Chondrocyte (in vitro differentiated cells): ENCODE results near the gene COL4A2. TPM values are rescaled to one million over a fixed set of nuclear protein-coding genes. Genes with fewer than 3 reads are reported as not detected.
A peak's percentile ranks its signal among the peaks of the same experiment; 100 is the strongest.

Experiments used
- DNase-seq: peaks from one replicate; pipeline ENCODE4 v3.0.0; 2021; ENCODE audit warnings: mixed read lengths, low spot score
- H3K27ac Mint-ChIP-seq: one replicate; pipeline ENCODE4 v1.8.0; 2021; ENCODE audit warnings: mild to moderate bottlenecking, moderate library complexity, mixed read lengths; ENCODE audit not compliant: unreplicated experiment
- H3K27me3 Mint-ChIP-seq: 2 replicates; pipeline ENCODE4 v1.8.0; 2021; ENCODE audit warnings: low read depth, mixed read lengths
- H3K36me3 Mint-ChIP-seq: 2 replicates; pipeline ENCODE4 v1.8.0; 2021; ENCODE audit warnings: low read depth, mixed read lengths
- H3K4me1 Mint-ChIP-seq: 2 replicates; pipeline ENCODE4 v1.8.0; 2021; ENCODE audit warnings: low read depth, mild to moderate bottlenecking, mixed read lengths
- H3K4me3 Mint-ChIP-seq: one replicate; pipeline ENCODE4 v1.8.0; 2021; ENCODE audit warnings: mild to moderate bottlenecking, moderate library complexity, mixed read lengths; ENCODE audit not compliant: unreplicated experiment
- H3K9me3 Mint-ChIP-seq: 2 replicates; pipeline ENCODE4 v1.8.0; 2021; ENCODE audit warnings: low read depth, mixed read lengths
- total RNA-seq: library from RNA; stranded (reverse); gene quantifications from 3 replicates; pipeline ENCODE4 v1.2.1, GENCODE V29; 2021
- TF ChIP-seq, protein P1 (sequence below): fragments of 200-600 bp; sonication (generic); IDR thresholded peaks from 2 replicates; pipeline ENCODE4 v1.5.0; 2021; ENCODE audit warnings: antibody characterized with exemption, mild to moderate bottlenecking, moderate library complexity

The COL4A2 gene
- total RNA-seq, 1 donor from 2014 or later = 2,366 TPM

DNA sequence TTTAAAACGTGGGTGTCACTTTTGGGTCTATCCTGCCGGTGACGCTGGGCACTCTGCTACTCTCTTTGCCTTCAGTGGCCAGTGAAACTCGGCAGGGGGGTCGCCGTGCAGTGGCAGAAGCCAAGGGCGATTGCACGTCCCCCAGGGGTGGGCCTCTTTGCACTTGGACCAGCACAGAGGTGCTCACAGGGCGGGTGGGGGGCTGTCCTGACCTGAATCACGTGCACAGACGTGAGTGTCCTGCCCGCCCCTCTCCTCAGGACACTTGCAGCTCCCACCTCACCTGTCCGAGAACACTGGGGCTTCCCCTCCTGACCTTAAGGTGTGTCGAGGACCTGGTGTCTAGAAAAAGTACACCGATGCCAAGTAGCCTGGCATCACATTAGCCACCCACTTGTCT, 16.3 kb upstream of the COL4A2 start:
- Mint-ChIP-seq H3K36me3 (peaks cover 50% of the 10 kb centered on the region), H3K9me3 (no peaks in the 10 kb centered on the region), H3K27ac (peak overlapping the region; percentile 11), H3K27me3 (no peaks in the 10 kb centered on the region), H3K4me1 (peaks cover 90% of the 10 kb centered on the region), H3K4me3 (no peak overlapping the region)
- no peak for DNase-seq
- TF ChIP-seq, protein P1, sequence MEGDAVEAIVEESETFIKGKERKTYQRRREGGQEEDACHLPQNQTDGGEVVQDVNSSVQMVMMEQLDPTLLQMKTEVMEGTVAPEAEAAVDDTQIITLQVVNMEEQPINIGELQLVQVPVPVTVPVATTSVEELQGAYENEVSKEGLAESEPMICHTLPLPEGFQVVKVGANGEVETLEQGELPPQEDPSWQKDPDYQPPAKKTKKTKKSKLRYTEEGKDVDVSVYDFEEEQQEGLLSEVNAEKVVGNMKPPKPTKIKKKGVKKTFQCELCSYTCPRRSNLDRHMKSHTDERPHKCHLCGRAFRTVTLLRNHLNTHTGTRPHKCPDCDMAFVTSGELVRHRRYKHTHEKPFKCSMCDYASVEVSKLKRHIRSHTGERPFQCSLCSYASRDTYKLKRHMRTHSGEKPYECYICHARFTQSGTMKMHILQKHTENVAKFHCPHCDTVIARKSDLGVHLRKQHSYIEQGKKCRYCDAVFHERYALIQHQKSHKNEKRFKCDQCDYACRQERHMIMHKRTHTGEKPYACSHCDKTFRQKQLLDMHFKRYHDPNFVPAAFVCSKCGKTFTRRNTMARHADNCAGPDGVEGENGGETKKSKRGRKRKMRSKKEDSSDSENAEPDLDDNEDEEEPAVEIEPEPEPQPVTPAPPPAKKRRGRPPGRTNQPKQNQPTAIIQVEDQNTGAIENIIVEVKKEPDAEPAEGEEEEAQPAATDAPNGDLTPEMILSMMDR = no peak

DNA sequence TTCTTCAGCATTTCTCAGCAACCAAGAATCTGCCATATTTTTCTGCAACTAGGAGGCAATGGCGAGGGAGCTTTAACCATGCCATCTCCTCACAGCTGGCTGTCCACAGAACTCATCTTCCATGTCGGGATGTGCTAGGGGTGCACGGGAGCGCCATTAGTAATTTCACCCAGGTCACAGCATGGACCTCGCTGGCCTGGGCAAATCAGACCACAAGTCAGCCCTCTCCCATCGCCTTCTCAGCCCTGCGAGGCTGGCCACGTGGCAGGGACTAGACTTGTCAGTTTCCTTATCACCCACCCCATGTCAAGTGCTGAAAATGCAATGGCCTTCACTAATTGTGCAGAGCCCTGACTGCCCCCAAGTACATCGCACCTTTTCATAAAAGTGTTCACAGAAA, 15.8 kb upstream of the COL4A2 start:
- H3K36me3 Mint-ChIP-seq = peaks cover 49% of the 10 kb centered on the region
- no peaks in the 10 kb centered on the region for H3K27me3 Mint-ChIP-seq
- no peak overlapping the region for H3K4me3 Mint-ChIP-seq
- H3K4me1 Mint-ChIP-seq = peaks cover 90% of the 10 kb centered on the region
- no peaks in the 10 kb centered on the region for H3K9me3 Mint-ChIP-seq
- no peak for DNase-seq
- no peak overlapping the region for H3K27ac Mint-ChIP-seq
- TF ChIP-seq, protein P1 = no peak

DNA sequence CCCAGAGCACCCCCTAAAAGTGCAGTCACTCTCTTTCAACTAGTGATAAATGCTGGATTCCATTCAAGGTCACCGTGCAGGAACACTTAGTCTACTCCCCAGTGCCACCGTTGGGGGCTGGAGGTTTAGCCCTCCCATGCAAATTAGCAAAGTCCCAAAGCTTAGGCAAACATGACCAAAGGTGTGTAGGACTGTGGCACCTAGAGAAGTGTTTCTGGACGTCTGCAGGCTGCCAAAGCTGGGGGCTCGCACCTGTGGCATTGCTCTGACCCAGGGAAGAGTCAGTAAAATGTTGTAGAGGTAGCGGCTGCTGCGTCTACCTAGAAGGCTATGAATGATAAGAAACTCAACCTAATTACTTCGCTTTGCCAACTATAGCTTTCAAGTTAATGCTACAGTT, 14.0 kb upstream of the COL4A2 start:
- TF ChIP-seq, protein P1 = no peak
- peaks cover 44% of the 10 kb centered on the region for H3K36me3 Mint-ChIP-seq
- H3K4me3 Mint-ChIP-seq = no peak overlapping the region
- H3K27me3 Mint-ChIP-seq = no peaks in the 10 kb centered on the region
- H3K27ac Mint-ChIP-seq = peak overlapping the region; percentile 36
- H3K9me3 Mint-ChIP-seq = no peaks in the 10 kb centered on the region
- DNase-seq = no peak
- peaks cover 91% of the 10 kb centered on the region for H3K4me1 Mint-ChIP-seq

DNA sequence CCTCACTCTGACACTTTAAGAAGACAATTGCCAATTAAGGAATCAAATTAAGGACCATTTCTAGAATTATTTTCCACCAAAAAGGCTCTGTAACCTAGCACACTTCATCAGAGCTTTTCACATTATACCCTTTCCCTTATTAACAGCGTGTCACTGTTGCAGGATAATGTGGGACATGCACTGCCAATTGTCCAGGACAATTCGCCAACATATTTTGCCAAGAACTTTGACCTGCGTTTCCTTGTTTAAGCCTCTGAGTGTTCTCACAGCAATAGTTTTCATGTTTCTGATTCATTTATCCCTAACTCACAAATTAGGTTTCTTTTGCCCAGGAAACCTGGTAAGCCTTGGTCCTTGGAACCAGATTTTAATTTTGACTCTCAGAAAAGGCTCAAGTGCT, 13.4 kb upstream of the COL4A2 start:
- Mint-ChIP-seq H3K27ac (peak overlapping the region; percentile 2), H3K36me3 (peaks cover 42% of the 10 kb centered on the region), H3K27me3 (no peaks in the 10 kb centered on the region), H3K4me1 (peaks cover 91% of the 10 kb centered on the region), H3K9me3 (no peaks in the 10 kb centered on the region), H3K4me3 (no peak overlapping the region)
- TF ChIP-seq, protein P1 = no peak
- no peak for DNase-seq

DNA sequence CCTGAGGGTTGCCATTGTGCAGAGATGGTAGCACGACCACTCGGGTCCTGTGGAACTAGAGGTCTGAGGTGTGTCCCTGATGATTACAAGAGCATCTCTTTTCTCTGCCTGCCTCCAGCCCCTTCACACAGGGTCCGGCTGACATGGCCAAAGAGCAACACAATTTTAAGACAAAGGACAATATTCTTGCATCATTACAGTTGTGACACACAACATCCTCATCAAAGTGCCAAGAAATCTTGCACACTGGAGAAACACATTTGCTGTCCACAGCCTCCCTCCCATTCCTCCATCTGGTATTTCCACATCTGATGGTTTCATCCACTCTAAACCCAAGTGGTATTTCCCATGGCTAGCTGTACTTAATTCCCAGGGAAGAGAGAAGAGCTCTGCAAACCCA, 12.9 kb upstream of the COL4A2 start:
- no peak for DNase-seq
- H3K4me1 Mint-ChIP-seq = peaks cover 93% of the 10 kb centered on the region
- H3K27me3 Mint-ChIP-seq = no peaks in the 10 kb centered on the region
- peaks cover 41% of the 10 kb centered on the region for H3K36me3 Mint-ChIP-seq
- H3K4me3 Mint-ChIP-seq = no peak overlapping the region
- TF ChIP-seq, protein P1 = no peak
- H3K9me3 Mint-ChIP-seq = no peaks in the 10 kb centered on the region
- H3K27ac Mint-ChIP-seq = peak overlapping the region; percentile 47
